ENCODE measurements around the gene PARS2. TPM values are rescaled to one million over a fixed set of nuclear protein-coding genes. Genes with fewer than 3 reads are reported as not detected.

The PARS2 gene
- total RNA-seq, 4 donors from 2014 or later: 1.4 to 4.6 (median 2.0) TPM

DNA sequence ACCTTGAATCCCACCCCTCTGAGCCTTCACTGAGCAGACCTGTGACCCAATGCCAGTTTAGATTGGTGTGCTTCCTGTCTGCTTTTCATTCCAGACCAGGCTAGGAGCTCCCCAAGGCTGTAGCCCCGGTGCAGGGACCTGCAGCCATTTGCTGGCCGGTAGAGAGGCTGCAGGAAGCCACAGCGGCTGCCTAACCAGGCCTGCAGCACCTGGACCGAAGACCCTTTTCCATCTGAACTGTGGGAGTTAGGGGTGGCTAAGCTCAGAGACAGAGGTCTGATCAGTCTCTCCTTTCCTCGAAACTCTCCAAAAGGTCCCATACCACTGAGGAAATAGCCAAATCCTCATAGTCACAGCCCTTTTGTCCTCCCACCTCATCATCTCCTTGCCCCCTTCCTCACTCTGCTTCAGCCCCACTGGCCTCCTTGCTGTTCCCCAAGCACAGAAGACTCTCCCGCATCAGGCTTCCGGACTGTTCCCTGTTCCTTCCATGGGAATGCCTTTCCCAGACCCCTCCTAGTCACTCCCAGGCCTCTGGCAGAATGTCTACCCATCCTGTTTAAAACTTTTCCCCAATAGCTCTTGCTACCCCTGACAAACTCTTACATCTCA lies 49.3 kb downstream of the PARS2 start:
- DNase-seq (ENCODE audit: low spot score) (no peak), ATAC-seq (ENCODE audit: low FRiP score) (no peak)
- no peak for TF ChIP-seq CTCF (IDR thresholded peaks at IDR 0.05)

DNA sequence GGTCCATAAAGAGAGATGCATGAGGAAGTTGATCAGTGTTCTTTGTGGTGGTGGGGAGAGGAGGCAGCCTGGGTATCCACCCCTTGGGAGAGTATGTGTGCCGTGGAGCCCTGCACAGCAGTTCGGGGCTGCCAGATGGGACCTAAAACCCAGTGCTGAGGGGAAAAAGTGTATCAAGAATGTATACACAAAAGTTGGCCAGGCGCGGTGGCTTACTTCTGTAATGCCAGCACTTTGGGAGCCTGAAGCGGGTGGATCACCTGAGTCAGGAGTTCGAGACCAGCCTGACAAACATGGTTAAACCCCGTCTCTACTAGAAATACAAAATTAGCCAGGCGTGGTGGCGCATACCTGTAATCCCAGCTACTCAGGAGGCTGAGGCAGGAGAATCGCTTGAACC lies 52.8 kb downstream of the PARS2 start:
- ATAC-seq (ENCODE audit: low FRiP score): no peak
- no peak for DNase-seq (ENCODE audit: low spot score)
- TF ChIP-seq CTCF (IDR thresholded peaks at IDR 0.05): no peak

DNA sequence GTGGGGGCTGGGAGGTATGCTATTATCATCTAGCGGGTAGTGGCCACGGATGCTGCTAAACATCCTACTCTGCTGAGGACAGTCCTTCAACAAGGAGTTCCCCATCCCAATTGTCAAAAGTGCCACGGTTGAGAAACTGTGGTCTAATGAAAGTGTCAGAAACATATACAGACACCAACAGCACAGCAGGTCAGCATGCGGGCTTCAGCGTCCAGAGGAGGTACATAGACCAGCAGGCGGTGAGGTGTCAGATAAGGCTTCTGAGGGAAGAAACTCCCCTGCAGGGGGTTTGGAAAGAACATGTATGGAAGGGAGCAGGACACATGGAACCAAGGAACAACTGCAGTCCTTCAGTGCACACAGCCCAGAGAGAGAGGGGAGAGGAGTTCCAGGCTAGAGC lies 53.5 kb downstream of the PARS2 start:
- ATAC-seq (ENCODE audit: low FRiP score) (no peak), DNase-seq (ENCODE audit: low spot score) (no peak)
- TF ChIP-seq CTCF (IDR thresholded peaks at IDR 0.05): no peak

DNA sequence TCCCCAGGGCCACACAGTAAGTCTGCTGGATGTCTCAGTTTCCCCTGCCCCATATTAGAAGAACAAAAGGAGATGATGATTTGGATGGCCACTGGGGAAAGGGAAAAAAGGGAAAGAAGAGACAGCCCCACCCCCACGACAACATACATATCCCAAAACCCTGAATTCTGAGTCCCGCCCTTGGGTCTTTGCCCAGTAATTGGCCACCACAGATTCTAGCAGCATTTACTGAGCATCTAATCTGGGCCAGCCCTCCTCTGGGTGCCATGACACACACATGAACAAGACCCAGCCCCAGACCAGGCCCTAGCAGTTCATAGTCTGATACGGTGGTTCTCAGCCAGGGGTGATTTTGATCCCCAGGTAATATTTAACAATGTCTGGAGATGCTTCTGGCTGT lies 53.9 kb downstream of the PARS2 start:
- DNase-seq (ENCODE audit: low spot score) (no peak), ATAC-seq (ENCODE audit: low FRiP score) (no peak)

DNA sequence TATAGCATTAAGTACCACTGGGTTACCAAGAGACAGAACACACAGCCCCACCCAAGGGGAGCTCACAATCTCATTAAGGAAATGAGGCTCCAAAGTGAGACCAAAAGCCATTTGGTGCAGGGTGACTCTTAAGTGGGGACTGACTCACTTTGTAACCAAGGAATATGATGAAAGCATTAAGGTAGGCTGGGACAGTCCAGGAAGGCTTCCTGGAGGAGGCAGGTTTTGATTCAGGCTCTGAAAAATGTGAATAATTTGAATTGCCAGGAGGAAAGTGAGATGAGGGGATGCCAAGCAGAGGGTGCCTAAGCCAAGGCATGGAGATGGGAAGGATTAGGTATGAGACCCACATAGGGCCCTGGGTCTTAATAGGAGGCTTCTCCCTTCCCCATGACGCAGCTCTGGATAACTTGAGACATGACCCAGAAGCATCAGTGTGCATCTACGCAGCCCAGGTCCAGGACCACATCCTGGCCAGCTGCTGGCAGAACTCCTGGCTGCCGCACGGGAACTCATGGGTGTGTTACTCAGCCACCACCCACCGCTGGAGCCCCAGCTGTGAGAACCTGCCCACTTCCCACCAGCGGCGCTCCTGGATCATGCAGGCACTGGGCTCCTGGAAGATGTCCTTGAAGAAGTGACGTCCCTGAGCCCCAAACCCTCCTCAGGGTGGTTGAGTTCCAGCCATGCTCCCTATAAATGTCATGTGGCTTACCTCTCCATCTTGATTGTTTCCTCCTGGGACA lies 54.6 kb downstream of the PARS2 start:
- DNase-seq (ENCODE audit: low spot score): no peak
- no peak for ATAC-seq (ENCODE audit: low FRiP score)
- no peak for TF ChIP-seq CTCF (IDR thresholded peaks at IDR 0.05)

More for the DNA sequence above, 53.9 kb downstream of the PARS2 start:
- no peak for TF ChIP-seq CTCF (IDR thresholded peaks at IDR 0.05)

DNA sequence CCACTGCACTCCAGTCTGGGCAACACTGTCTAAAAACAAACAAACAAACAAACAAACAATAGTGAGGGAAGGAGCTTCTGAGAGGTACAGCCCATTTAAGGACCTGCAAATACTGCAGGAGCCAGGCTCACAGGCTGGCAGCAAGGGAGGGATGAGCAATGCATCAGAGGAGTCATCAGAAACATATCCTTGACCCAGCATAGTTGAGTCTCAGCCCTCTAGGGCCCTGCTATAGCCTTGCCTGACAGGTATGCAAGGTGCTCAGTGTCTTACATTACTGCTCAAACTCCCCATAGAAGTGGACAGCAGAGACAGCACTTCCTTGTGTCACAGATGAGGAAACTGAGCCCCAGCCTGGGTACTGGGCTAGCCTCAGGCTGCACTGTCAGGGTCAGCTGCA lies 55.9 kb downstream of the PARS2 start:
- no peak for ATAC-seq (ENCODE audit: low FRiP score)
- no peak for DNase-seq (ENCODE audit: low spot score)
- no peak for TF ChIP-seq CTCF (IDR thresholded peaks at IDR 0.05)

Other genes with a start within 250 kb of the PARS2 start
- 1 to 10 TPM; 1.4 to 3.8 (median 3.2) TPM for gene ACOT11, start 216.3 kb downstream of the PARS2 start, total RNA-seq
- gene FAM151A, start 141.0 kb downstream of the PARS2 start, total RNA-seq: under 1 TPM in 2 of 4 donors, not detected in 2; 0.19 to 0.72 TPM
- 1 to 10 TPM in 3 of 4 donors, under 1 TPM in 1; 0.82 to 2.2 (median 1.4) TPM for gene MROH7, start 122.7 kb downstream of the PARS2 start, total RNA-seq
- 10 to 100 TPM; 15.5 to 37.4 (median 24.6) TPM for gene TTC4, start 48.7 kb downstream of the PARS2 start, total RNA-seq
- gene TTC22, start 36.8 kb upstream of the PARS2 start, total RNA-seq: 1 to 10 TPM in 2 of 4 donors, under 1 TPM in 1, not detected in 1; 0.88 to 1.7 (median 1.1) TPM
- 100 to 1,000 TPM in 2 of 4 donors, 10 to 100 TPM in 2; 64.9 to 181 (median 125) TPM for gene DHCR24, start 122.7 kb upstream of the PARS2 start, total RNA-seq
- not detected for gene TMEM61, start 216.1 kb upstream of the PARS2 start, total RNA-seq
- gene BSND, start 234.4 kb upstream of the PARS2 start, total RNA-seq: not detected